GM18511 (cell line): ENCODE data around the gene OR9A2.

Experiments used
- ATAC-seq: cut with Tn5 transposase; IDR thresholded peaks from one replicate; pipeline ENCODE4 v1.9.1; 2021; ENCODE audit warnings: mild to moderate bottlenecking, moderate library complexity; ENCODE audit not compliant: unreplicated experiment

OR9A2 gene

GRCh38 chr7:143027032-143027431 is at the start of gene OR9A2:
OR9A2 (minus strand) TSS chr7:143027132; CDS start chr7:143027132, 0 bp downstream.
- no peak for ATAC-seq

- no peak for ATAC-seq
Observed at GRCh38 chr7:143074141-143074540, 47.2 kb upstream of the OR9A2 start.

GRCh38 chr7:143073556-143073955 is 46.6 kb upstream of the OR9A2 start:
- no peak for ATAC-seq

- ATAC-seq = no peak
Observed at GRCh38 chr7:143069912-143070500, 43.1 kb upstream of the OR9A2 start.

GRCh38 chr7:143068446-143068845 is 41.5 kb upstream of the OR9A2 start:
- no peak for ATAC-seq

GRCh38 chr7:143063741-143064140 is 36.8 kb upstream of the OR9A2 start:
- ATAC-seq = no peak

- ATAC-seq = no peak
Observed at GRCh38 chr7:143055754-143056153, 28.8 kb upstream of the OR9A2 start.

GRCh38 chr7:143054621-143055020 is 27.7 kb upstream of the OR9A2 start:
- ATAC-seq = no peak

GRCh38 chr7:143052041-143052440 is 25.1 kb upstream of the OR9A2 start, which contains the start of gene OR6V1:
OR6V1 (plus strand) TSS chr7:143052341; CDS start chr7:143052341, 0 bp downstream.
- no peak for ATAC-seq

- ATAC-seq = no peak
Observed at GRCh38 chr7:143050931-143051330, 24.0 kb upstream of the OR9A2 start.

GRCh38 chr7:143049362-143049761 is 22.4 kb upstream of the OR9A2 start:
- ATAC-seq = no peak

GRCh38 chr7:143048827-143049226 is 21.9 kb upstream of the OR9A2 start:
- ATAC-seq = no peak

GRCh38 chr7:143047326-143047725 is 20.4 kb upstream of the OR9A2 start:
- ATAC-seq = no peak

- no peak for ATAC-seq
Observed at GRCh38 chr7:143046426-143046851, 19.5 kb upstream of the OR9A2 start.

GRCh38 chr7:143043391-143043790 is 16.5 kb upstream of the OR9A2 start:
- peak; percentile 76 for ATAC-seq

GRCh38 chr7:143042790-143043271 is 15.9 kb upstream of the OR9A2 start:
- peak; percentile 39 for ATAC-seq

GRCh38 chr7:143042159-143042789 is 15.3 kb upstream of the OR9A2 start:
- peak; percentile 7 for ATAC-seq

GRCh38 chr7:143041346-143041745 is 14.4 kb upstream of the OR9A2 start:
- no peak for ATAC-seq

- no peak for ATAC-seq
Observed at GRCh38 chr7:143040209-143040715, 13.3 kb upstream of the OR9A2 start.

- ATAC-seq = no peak
Observed at GRCh38 chr7:143038635-143039034, 11.7 kb upstream of the OR9A2 start.

GRCh38 chr7:143027683-143028082 is 751 bp upstream of the OR9A2 start:
- ATAC-seq = no peak

GRCh38 chr7:143025371-143025770 is 1.6 kb downstream of the OR9A2 start:
- no peak for ATAC-seq
